Measurements from ENCODE around the gene CASK. TPM values are rescaled to one million over a fixed set of nuclear protein-coding genes. Genes with fewer than 3 reads are reported as not detected.
A peak's percentile ranks its signal among the peaks of the same experiment; 100 is the strongest.

CASK gene
- total RNA-seq, 1 donor from 2014 or later, result 13.4 TPM

- Histone ChIP-seq H3K27me3 (ENCODE audit: low read depth) (no peaks in the 10 kb centered on the region), H3K27ac (replicated peaks) (no peak overlapping the region), H3K36me3 (no peaks in the 10 kb centered on the region), H3K4me3 (no peak overlapping the region), H3K4me1 (no peaks in the 10 kb centered on the region), H3K9me3 (replicated peaks) (no peaks in the 10 kb centered on the region)
- TF ChIP-seq, protein P1, sequence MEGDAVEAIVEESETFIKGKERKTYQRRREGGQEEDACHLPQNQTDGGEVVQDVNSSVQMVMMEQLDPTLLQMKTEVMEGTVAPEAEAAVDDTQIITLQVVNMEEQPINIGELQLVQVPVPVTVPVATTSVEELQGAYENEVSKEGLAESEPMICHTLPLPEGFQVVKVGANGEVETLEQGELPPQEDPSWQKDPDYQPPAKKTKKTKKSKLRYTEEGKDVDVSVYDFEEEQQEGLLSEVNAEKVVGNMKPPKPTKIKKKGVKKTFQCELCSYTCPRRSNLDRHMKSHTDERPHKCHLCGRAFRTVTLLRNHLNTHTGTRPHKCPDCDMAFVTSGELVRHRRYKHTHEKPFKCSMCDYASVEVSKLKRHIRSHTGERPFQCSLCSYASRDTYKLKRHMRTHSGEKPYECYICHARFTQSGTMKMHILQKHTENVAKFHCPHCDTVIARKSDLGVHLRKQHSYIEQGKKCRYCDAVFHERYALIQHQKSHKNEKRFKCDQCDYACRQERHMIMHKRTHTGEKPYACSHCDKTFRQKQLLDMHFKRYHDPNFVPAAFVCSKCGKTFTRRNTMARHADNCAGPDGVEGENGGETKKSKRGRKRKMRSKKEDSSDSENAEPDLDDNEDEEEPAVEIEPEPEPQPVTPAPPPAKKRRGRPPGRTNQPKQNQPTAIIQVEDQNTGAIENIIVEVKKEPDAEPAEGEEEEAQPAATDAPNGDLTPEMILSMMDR (IDR thresholded peaks at IDR 0.05; ENCODE audit: borderline replicate concordance), result no peak
- DNase-seq, result no peak
- intact Hi-C loops (cut with micrococcal nuclease), result no loop called here
Measured at GRCh38 chrX:41473936-41474725, 449.2 kb downstream of the CASK start.

DNA sequence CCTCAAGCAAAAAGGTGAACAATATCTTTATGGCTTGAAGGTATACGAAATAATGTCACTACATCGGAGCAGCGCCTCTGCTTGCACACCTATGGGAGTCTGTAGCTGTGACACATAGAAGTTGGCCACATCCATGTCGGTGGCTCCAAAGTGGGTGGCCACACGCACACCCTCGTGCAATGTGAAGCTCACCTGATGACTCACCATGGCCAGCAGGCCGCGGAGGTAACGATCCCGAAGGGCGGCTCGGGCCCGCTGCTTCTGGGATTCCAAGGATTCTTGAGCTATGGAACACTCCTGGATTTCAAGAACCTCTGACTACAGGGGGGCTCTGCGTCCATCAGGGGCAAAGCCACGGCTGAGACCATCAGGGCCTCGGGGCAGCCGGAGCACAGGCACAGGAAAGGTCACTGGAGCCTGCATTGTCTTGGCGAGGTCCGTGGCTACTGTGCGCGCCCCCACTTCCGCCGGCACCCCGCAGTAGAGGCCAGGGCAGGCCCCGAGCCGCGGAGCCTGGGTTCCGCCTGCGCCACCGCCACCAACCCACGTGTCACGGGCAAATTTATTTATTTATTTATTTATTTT is 451.0 kb downstream of the CASK start:
- intact Hi-C loops (cut with micrococcal nuclease), result no loop called here
- Histone ChIP-seq H3K4me1 (no peaks in the 10 kb centered on the region), H3K27ac (replicated peaks) (no peak overlapping the region), H3K27me3 (ENCODE audit: low read depth) (no peaks in the 10 kb centered on the region), H3K9me3 (replicated peaks) (no peaks in the 10 kb centered on the region), H3K4me3 (no peak overlapping the region), H3K36me3 (no peaks in the 10 kb centered on the region)
- DNase-seq, result no peak
- TF ChIP-seq, protein P1 (IDR thresholded peaks at IDR 0.05; ENCODE audit: borderline replicate concordance), result no peak

DNA sequence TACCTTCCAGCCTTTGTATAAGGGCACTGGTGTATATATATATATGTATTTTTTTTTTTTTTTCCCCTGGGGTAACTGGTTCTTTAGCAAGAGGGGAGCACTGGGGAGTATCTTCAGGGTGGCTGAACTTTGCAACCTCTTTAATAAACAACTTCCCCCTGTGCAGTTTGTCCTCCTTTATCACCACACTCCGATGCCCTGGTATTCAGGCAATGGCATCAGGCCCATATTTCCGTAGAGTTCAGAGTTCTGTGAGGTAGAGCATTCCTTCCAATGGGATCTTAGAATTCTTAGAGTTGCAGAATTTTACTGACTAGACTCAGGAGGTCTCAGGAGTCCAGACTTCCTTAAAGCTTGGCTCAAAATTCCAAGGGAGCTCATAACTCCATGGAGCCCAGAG is 451.6 kb downstream of the CASK start:
- Histone ChIP-seq H3K27ac (replicated peaks) (no peak overlapping the region), H3K4me3 (no peak overlapping the region), H3K4me1 (no peaks in the 10 kb centered on the region), H3K9me3 (replicated peaks) (no peaks in the 10 kb centered on the region), H3K36me3 (no peaks in the 10 kb centered on the region), H3K27me3 (ENCODE audit: low read depth) (no peaks in the 10 kb centered on the region)
- intact Hi-C loops (cut with micrococcal nuclease), result no loop called here
- TF ChIP-seq, protein P1 (IDR thresholded peaks at IDR 0.05; ENCODE audit: borderline replicate concordance), result no peak
- DNase-seq, result no peak

DNA sequence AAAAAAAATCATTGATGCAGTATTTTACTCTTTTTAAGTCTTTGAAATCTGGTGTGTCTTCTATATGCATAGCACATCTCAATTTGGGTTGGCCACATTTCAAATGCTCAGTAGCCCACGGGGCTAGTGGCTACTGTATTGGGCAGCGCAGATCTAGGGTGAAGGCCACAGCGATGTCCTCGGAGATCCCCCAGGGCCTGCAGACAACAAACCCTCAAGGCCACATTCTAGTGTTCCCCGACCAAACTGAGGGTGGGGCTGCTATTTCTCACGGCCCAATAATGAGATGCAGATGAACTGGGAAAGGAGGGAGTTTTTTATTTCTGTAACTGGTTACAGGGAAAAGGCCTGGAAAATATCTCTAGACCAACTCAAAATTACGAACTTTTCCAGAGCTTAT is 452.6 kb downstream of the CASK start:
- H3K27ac ChIP-seq (replicated peaks), result no peak overlapping the region
- H3K36me3 ChIP-seq, result no peaks in the 10 kb centered on the region
- H3K4me3 ChIP-seq, result no peak overlapping the region
- H3K9me3 ChIP-seq (replicated peaks), result no peaks in the 10 kb centered on the region
- intact Hi-C loops (cut with micrococcal nuclease), result no loop called here
- no peaks in the 10 kb centered on the region for H3K27me3 ChIP-seq (ENCODE audit: low read depth)
- H3K4me1 ChIP-seq, result no peaks in the 10 kb centered on the region
- no peak for DNase-seq
- TF ChIP-seq, protein P1 (IDR thresholded peaks at IDR 0.05; ENCODE audit: borderline replicate concordance), result no peak

DNA sequence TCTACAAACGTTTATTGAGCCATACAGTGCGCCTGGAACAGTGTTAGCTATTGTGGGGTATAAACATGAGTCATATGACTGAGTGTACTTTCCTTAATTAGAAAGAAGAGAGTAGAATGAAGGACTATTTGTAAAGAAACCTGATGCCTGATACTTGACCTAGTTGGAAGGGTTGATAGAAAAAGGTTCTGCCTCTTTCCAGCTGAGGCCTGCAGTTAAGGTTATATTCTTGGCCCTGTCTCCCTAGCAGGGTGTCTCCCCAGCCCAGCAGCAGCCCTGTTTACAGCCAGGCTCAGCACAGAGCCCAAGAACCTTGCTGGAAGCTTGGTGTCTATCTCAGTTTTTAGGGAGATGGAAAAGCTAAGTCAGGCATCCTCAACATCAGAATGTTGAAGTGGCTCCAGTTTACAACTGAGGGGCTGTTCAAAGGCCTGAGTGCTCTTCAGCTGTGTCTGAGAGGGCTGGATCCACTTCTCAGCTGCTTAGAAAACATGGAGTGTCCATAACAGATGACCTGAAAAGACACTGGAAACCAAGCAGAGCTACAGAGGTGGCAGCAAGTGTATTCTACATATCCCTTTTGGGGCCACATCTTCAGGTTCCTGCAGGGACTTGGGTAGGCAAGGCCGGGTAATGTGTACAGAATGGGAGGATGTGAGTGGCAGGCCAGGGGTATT is 454.6 kb downstream of the CASK start:
- intact Hi-C loops (cut with micrococcal nuclease), result no loop called here
- H3K27me3 ChIP-seq (ENCODE audit: low read depth), result no peaks in the 10 kb centered on the region
- TF ChIP-seq, protein P1 (IDR thresholded peaks at IDR 0.05; ENCODE audit: borderline replicate concordance), result no peak
- H3K36me3 ChIP-seq, result no peaks in the 10 kb centered on the region
- H3K4me1 ChIP-seq, result no peaks in the 10 kb centered on the region
- H3K4me3 ChIP-seq, result no peak overlapping the region
- DNase-seq, result no peak
- H3K9me3 ChIP-seq (replicated peaks), result no peaks in the 10 kb centered on the region
- H3K27ac ChIP-seq (replicated peaks), result peak overlapping the region; percentile 23

Other genes with a start within 250 kb of the CASK start
- 6.2 TPM for gene GPR34, start 234.6 kb downstream of the CASK start, total RNA-seq
- 0.19 TPM for gene GPR82, start 199.4 kb downstream of the CASK start, total RNA-seq

Data from left ventricle myocardium inferior (tissue), 1 donor.